A204.1 (cell line): Measurements from ENCODE around the gene AHNAK.
"Not testable (repeated sequence)": the region's sequence is repeated elsewhere in the genome, so short reads cannot be mapped to it uniquely, and the experiment has no call there.

ENCODE experiments used
- FAIRE-seq: peaks from 2 replicates; lab custom pipeline; 2012; peaks lifted over from hg19 to GRCh38; lab: Jason Lieb, UNC

The AHNAK gene

GRCh38 chr11:62546244-62546928, at the start of gene AHNAK:
AHNAK (minus strand) TSS chr11:62546806; CDS start chr11:62536098, 10,708 bp downstream.
- no peak for FAIRE-seq

DNA sequence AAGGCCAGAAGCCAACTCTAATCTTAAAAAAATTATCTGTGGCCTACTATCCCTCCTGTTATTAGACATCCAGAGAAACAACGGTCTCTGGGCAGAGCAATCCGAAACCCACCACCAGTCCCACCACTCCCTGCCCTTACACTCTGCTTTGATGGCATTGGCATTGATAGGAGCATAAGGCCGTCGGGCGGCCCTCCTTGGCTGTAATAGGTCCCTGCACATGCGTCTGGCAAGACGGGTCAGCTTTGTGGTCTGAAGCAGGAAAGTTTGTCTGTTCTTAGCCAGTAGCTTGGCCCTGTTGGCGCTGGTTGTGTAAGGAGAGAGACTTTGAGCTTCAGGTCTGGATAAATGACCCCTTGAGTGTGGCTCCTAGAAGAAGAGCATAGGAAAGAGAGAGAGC, 48.5 kb upstream of the AHNAK start:
- no peak for FAIRE-seq

DNA sequence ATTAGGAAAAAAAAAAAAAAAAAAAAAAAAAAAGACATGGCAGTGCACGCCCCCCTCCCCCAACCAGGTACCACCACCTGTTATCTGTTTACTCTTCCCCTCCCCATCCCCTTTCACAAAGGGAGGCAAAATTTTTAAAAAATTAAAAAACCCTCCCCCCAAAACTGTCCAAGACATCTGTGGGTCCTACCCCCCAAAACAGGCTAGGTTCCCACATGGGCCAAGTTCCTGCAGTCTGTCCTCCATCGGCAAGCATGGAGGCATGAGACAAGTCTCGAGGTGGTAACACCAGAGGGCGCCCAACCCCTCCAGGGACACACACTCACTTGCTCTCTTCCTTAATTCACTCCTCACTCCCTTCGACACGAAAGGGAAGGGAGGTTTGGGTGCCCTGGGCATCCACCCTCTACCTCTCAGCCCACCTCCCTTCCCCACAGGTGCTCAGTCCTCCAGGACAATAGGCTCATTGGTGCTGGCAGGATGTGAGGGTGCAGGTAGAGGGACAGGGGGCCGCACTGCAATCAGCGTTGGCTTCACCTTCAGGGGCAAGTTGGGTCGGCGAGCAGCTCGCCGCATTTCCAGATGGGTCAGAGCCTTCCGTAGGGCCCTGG, 46.9 kb upstream of the AHNAK start:
- FAIRE-seq, result no peak

DNA sequence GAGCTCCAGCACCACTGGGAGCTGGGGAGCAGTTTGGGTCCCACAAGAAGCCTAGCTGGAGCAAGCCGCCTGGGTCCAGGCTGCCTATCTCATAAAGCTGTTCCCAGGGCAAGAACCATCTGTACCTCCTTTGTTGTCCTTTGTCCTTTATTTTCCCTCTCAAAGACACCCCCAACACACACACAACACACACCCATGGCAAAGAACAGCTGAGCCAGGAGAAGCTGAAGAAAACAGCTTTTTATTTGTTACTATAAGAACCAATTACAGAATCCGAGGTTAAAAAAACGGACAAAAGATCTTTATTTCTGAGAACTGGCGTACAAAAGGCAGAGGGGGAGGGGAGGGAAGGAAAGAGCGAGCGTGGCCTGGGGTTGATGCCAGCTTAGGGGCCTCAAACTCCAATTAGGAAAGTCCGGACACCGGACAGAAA, 46.4 kb upstream of the AHNAK start:
- FAIRE-seq, result no peak

- FAIRE-seq, result no peak
These were observed 45.7 kb upstream of the AHNAK start for GRCh38 chr11:62592146-62592815.

- peak; percentile 97 for FAIRE-seq
These were observed 45.0 kb upstream of the AHNAK start, which contains the start of gene TUT1 for GRCh38 chr11:62591448-62592145. TUT1 (minus strand) TSS chr11:62591523; CDS start chr11:62591485, 38 bp downstream.

- FAIRE-seq, result no peak
These were observed 42.5 kb upstream of the AHNAK start for GRCh38 chr11:62588966-62589637.

DNA sequence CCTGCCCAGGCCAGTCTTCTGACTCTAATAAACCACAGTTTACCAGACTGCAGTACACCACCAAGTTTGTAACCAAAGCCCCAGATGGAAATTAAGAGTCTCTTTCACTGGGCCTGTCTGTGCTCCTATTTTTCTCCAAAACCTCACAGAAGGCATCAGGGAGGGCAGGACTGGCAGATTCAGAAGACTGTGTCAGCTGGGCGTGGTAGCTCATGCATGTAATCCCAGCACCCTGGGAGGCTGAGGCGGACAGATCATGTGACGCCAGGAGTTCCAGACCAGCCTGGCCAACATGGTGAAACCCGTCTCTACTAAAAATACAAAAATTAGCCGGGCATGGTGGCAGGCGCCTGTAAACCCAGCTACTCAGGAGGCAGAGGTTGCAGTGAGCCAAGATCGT, 38.8 kb upstream of the AHNAK start:
- FAIRE-seq, result not testable (repeated sequence)

GRCh38 chr11:62581735-62582134, 35.1 kb upstream of the AHNAK start:
- FAIRE-seq, result not testable (repeated sequence)

DNA sequence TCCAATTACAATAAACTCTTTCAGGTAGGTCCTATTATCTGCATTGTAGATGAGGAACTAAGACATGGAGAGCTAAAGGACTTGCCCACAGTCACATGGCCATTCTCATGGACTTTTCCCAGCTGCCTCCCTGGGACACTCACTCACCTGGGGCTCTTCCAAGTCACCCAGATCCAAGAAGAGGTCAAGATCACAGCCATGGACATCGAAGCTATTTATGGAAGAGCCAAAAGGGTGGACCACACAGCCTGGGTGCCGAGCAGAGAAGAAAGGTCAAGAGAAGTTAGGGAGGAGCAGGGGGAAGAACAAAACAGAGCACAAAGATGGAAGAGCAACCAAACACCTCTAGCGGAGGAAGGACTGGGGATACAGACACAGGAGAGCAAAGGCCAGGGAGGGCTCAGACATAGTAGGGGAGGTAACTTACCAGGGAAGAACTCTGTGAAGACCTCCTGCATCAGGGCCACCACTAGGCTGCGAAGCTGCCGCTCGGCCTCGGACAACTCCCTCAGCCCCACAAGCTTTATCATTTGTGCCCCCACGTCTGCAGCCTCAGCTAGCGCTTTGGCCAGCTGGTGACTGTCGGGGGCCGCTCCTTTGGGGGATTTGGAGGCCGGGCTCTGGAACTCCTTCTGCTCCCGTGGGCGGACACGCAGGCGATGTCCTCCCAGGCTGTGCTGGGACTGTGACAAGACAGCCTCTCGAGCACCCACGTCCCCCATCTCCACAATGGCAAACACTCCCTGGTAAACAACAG, 34.5 kb upstream of the AHNAK start:
- no peak for FAIRE-seq

GRCh38 chr11:62579252-62579651, 32.6 kb upstream of the AHNAK start:
- FAIRE-seq, result no peak

- FAIRE-seq, result no peak
These were observed 31.9 kb upstream of the AHNAK start for GRCh38 chr11:62578541-62578940.

GRCh38 chr11:62577046-62577714, 30.6 kb upstream of the AHNAK start:
- FAIRE-seq, result no peak

GRCh38 chr11:62575837-62576236, 29.2 kb upstream of the AHNAK start:
- no peak for FAIRE-seq

- no peak for FAIRE-seq
These were observed 28.6 kb upstream of the AHNAK start for GRCh38 chr11:62575156-62575555.

DNA sequence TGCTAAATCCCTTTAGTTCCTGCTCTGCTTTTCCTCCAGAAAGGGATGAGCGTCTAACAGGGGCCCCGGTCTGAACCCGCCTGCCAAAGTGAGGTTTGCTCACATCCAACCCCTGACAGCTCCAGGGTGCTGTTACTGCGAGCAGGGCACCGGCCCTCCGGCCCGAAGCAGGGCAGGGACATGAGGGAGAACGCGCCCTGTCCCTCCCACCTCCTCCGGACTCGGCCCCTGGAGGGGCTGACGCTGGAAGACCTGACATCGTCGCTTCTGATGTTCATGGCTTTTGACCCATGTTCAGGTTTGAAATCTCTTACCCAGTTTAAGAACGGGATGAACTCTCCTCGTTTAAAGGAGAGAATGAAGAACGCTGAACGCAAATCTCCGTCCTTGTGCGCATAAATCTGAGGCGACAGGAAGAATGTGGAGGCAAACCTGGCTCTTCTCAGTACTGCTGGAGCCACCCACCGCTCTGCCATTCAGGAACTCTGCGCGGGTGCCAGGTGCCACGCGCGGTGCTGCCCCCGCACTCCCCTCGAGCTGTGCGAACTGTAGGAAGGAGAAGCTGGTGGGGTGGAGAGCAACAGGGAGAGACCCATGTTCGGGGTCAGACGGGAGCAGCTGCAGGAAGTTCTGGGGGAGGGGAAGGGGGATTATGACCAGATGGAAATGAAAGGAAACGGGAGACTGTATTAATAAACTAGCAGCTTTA, 27.9 kb upstream of the AHNAK start:
- FAIRE-seq, result no peak

DNA sequence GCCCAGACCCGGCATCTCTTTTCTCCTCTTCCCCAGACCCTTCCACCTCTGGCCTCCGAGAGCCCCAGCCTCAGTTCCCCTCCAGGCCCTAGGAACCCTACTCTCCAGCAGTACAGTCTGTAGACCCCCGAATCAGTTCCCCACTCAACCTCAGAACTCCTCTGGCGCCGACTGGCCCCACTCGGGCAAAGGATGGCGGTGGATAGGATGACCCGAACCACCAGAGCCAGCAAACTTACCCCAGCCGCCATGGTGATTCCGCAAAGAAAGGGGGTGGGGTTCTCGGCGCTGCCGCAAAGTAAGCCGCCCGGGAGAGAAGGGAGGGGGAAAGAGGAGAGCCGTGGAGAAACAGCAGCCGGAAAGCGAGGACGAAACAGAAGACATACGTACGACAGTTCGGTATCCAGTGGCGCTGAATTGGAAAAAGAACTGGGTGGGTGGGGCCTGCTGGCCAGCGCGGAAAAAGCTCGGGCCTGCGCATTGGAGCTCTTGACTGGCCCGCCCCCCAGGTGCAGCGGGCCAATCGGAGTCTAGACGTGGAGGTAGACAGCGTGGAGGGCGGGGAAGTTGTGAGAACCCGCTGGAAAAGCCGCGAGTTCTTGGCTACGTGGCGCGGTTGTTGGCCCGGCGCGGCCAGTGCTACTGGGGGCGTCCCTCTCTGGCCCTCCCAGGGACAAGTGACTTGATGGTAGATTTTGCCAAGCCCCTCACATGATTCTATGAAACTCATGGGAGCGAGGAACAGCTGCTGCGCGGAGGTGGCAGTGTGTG, 27.2 kb upstream of the AHNAK start, which contains the start of gene EEF1G:
TSS of gene EEF1G (minus strand) at position 300 of the 771 bp plus-strand sequence. CDS start at position 251, 49 bp downstream.
- peak; percentile 95 for FAIRE-seq

DNA sequence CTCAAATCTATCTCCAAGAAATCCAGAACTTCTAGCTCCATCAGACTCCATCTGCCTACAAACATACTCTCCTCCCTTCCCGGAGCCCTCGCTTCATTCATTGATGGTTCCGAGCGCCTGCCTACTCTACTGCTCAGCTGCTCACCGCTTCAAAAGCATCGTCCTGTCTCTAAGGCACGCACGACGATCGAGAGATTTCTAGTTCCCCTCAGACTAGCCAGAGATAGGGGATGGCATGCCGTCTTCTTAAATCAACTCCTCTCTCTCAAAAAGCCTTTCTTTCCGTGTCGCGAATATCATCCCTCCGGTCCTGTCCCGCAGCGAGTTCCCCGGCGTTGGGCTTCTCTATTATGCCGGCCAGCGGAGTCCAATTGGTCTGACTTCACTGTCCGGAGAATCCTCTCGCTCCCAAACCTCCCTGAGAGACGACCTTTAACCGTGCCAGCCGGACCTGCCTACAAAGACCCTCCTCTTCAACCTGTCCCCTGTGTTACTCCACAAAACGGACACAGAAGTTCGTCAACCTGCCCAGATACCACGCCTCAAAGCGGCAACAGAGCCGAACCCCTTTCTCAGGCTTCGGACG, 26.5 kb upstream of the AHNAK start:
- FAIRE-seq, result no peak

GRCh38 chr11:62572431-62572830, 25.8 kb upstream of the AHNAK start:
- no peak for FAIRE-seq
